PFSK-1 (cell line): Measurements from ENCODE around the gene PEAR1.

Experiments
- FOXP2 ChIP-seq: optimal IDR thresholded peaks from 2 replicates; pipeline ENCODE3; 2011; ENCODE audit warnings: borderline replicate concordance, control low read depth, inconsistent platforms; ENCODE audit not compliant: insufficient read depth; ENCODE audit errors: extremely low read length, extremely low read depth
- POLR2AphosphoS5 ChIP-seq: IDR thresholded peaks from 2 replicates; pipeline ENCODE4 v1.6.1; 2012; ENCODE audit warnings: low read depth, mild to moderate bottlenecking, control low read depth, low read length, moderate library complexity
- SIN3A ChIP-seq: IDR thresholded peaks from 2 replicates; pipeline ENCODE4 v1.6.1; 2012; ENCODE audit warnings: mild to moderate bottlenecking, low read length, moderate library complexity, borderline replicate concordance; ENCODE audit not compliant: insufficient read depth
- TAF1 ChIP-seq: IDR thresholded peaks from 2 replicates; pipeline ENCODE4 v1.6.1; 2012; ENCODE audit warnings: low read length, control low read depth, borderline replicate concordance; ENCODE audit not compliant: insufficient read depth
- TF ChIP-seq, protein P1 (sequence below), 2 experiments: IDR thresholded peaks; 2 replicates each; pipeline versions ENCODE4 v1.6.1 to v1.8.0; 2011 to 2012; ENCODE audit warnings: low read depth in 2 of 2, low read length in 2 of 2, control low read depth in 1 of 2, inconsistent platforms in 1 of 2, mild to moderate bottlenecking in 1 of 2, moderate library complexity in 1 of 2; ENCODE audit not compliant: insufficient read depth in 1 of 2

The PEAR1 gene

DNA sequence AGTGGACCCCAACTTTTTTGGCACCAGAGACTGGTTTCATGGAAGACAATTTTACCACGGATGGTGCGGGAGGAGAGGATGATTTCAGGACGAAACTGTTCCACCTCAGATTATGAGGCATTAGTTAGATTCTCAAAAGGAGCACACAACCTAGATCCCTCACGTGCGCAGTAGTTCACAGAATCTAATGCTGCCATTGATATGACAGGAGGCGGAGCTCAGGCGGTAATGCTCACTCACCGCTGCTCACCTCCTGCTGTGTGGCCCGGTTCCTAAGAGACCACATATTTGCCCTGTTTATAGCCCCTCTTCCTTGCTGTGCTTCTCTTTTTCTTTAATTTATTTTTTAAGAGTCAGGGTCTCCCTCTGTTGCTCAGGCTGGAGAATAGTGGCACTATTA, 28.3 kb upstream of the PEAR1 start:
- TF ChIP-seq POLR2AphosphoS5 = no peak
- TF ChIP-seq TAF1 = no peak
- TF ChIP-seq SIN3A = no peak
- no peak for TF ChIP-seq FOXP2
- TF ChIP-seq, protein P1, sequence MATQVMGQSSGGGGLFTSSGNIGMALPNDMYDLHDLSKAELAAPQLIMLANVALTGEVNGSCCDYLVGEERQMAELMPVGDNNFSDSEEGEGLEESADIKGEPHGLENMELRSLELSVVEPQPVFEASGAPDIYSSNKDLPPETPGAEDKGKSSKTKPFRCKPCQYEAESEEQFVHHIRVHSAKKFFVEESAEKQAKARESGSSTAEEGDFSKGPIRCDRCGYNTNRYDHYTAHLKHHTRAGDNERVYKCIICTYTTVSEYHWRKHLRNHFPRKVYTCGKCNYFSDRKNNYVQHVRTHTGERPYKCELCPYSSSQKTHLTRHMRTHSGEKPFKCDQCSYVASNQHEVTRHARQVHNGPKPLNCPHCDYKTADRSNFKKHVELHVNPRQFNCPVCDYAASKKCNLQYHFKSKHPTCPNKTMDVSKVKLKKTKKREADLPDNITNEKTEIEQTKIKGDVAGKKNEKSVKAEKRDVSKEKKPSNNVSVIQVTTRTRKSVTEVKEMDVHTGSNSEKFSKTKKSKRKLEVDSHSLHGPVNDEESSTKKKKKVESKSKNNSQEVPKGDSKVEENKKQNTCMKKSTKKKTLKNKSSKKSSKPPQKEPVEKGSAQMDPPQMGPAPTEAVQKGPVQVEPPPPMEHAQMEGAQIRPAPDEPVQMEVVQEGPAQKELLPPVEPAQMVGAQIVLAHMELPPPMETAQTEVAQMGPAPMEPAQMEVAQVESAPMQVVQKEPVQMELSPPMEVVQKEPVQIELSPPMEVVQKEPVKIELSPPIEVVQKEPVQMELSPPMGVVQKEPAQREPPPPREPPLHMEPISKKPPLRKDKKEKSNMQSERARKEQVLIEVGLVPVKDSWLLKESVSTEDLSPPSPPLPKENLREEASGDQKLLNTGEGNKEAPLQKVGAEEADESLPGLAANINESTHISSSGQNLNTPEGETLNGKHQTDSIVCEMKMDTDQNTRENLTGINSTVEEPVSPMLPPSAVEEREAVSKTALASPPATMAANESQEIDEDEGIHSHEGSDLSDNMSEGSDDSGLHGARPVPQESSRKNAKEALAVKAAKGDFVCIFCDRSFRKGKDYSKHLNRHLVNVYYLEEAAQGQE (IDR thresholded peaks at IDR 0.05; ENCODE audit: insufficient read depth in 1 of 2, low read depth in 2 of 2, low read length in 2 of 2) = no peak

DNA sequence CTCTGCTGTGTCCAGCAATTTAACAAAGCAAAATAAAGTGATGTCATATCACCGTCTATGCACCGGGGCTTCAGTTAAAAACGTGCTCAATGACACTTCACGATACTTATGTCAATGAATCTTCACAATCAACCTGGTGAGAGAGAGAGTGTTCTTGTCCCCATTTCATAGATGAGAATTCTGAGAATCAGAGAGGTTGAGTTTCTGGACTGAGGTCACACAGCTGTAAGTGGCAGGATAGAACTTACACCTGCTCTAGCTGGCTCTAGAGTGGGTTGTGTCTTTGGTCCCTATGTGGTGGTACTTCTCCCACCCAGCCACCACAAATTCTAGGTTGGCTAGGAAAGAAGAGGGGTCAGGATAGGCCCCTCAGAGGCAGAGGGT, 27.7 kb upstream of the PEAR1 start:
- TF ChIP-seq, protein P1 (IDR thresholded peaks at IDR 0.05; ENCODE audit: insufficient read depth in 1 of 2, low read depth in 2 of 2, low read length in 2 of 2) = no peak
- TF ChIP-seq TAF1 (no peak), FOXP2 (no peak), SIN3A (no peak), POLR2AphosphoS5 (no peak)

DNA sequence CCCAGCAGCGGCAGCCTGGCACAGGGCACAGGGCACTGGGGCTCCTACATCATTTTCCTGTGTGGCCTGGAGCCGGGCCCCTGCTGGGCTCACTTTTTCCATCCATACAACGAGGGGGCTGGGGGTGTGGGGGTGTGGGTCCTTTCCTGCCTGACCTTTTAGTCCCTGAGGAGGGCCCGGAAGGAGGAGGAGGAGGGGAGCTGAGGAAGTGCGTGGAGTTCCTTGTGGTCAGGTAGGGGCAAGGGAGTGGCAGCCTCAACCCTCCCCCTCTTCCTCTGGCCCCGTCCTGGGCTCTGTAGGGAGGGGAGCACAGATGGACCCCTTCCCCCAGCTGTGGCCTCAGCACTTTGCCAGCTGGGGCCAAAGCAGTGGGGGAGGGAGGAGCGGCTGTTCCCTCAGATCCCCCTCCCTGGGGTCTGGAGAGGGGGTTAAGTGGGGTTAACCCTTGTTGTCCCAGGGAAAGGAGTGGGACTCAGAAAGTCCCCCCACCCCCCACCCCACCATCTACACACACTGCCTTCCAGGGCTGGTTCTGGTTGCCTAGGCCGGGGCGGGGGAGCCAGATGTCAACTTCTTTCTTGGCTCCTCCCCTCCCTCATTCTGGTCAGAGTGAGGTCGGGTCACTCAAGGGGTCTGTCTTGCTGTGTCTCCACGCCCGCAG, 27.1 kb upstream of the PEAR1 start:
- TF ChIP-seq POLR2AphosphoS5 (no peak), SIN3A (no peak), FOXP2 (no peak), TAF1 (no peak)
- TF ChIP-seq, protein P1 (IDR thresholded peaks at IDR 0.05; ENCODE audit: insufficient read depth in 1 of 2, low read depth in 2 of 2, low read length in 2 of 2) = no peak

DNA sequence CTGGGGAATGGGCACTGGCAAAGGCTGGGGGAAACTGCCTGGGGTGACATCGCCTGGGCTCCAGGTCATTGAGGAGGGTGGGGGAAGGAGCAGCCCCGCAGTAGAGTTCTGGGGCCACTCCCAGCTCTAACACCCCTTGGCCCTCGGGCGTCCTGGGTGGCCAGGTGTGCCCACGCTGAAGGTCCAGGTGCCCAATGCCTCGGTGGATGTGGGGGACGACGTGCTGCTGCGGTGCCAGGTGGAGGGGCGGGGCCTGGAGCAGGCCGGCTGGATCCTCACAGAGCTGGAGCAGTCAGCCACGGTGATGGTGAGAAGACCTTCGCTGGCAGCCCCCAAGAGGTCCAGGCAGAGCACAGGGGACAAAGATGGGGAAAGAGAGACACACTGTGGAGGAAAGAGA, 25.2 kb upstream of the PEAR1 start:
- TF ChIP-seq, protein P1 (IDR thresholded peaks at IDR 0.05; ENCODE audit: insufficient read depth in 1 of 2, low read depth in 2 of 2, low read length in 2 of 2) = no peak

DNA sequence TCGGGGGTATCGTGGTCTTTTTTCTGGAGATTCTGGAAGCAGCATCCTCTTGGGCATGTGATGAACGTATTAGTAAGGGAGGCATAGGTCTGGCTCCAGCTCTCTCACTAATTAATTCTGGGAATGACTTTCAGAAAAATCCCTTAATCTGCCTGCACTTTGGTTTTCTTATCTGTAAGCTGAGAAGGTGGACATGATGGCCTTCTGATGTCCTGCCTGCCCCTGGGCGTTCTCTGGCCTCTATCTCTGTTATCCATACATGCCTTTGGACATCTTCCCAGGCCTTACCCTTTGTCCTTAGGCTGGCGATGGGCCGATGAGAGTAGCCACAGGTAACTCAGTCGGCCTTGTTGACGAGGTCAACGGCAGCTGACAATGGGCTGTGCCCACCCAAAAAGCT, 24.1 kb upstream of the PEAR1 start:
- no peak for TF ChIP-seq SIN3A
- no peak for TF ChIP-seq TAF1
- no peak for TF ChIP-seq FOXP2
- no peak for TF ChIP-seq POLR2AphosphoS5
- TF ChIP-seq, protein P1 (IDR thresholded peaks at IDR 0.05; ENCODE audit: insufficient read depth in 1 of 2, low read depth in 2 of 2, low read length in 2 of 2) = no peak
